Measurements from ENCODE around the gene B4GALT2. TPM values are rescaled to one million over a fixed set of nuclear protein-coding genes. Genes with fewer than 3 reads are reported as not detected.

Gene B4GALT2
- total and polyA plus RNA-seq, 9 of the 15 experiments (the other 6 are each of a cell fraction or from before 2014, with no cell fraction given) = 1.3 to 86.8 (median 43.8) TPM

DNA sequence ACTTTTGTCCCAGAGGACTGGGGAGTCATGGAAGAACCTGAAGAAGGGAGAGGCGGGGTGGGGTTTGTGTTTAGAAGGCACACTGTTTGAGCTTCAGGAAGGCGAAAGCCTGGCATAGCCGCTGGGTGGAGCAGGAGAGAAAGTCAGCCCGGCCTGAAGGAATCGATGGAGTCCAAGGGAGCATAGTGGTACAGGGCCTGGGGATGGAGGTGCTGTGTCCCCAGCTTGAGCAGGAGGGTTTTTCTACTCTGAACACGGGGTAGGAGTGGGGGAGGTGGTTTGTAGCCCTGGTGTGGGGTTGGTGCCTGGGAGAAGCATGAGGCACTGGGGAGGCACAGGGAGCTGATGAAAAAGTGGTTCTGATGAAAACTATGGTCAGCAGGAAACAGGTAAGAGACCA, 7.7 kb downstream of the B4GALT2 start:
- CTCF ChIA-PET (ENCODE audit: low intra/inter-chr PET ratio) = no interaction called here
- no peak for FAIRE-seq
- no peak overlapping the region for H3K27ac ChIP-seq (ENCODE audit: extremely low read depth, low read depth, low read length)

DNA sequence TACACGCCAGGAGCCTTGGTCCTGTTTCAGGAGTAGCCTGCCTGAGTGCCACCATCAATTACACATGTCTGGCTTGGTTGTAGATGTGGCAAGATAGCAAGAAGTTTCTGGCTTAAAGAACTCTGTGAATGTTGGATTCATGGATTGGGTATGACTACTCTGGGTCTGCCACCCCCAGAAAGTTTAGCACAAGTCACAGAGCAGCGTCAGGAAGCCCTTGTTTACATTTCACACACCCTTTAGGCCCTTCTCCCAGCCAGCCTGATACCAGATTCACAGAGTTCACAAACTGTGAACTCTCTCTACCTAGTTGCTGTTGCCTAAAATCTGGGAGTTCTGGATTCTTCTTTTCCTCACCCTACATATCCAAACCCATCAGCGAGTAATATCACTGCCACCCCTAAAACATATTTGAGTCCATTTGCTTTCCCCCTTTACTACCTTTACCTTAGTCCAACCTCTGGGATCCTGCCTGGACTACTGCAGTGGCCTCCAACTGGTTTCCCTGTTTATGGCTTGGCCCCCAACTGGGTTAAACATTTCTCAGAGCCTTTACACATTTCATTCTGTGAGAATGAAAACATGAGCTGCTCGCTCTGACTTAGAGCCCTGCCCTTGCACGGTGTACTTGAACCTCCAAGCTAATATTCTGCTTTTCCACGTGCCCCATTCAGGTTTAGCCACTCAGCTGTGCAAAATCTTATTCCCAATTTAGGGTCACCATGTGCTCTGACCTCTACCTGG, 8.3 kb downstream of the B4GALT2 start:
- H3K4me1 ChIP-seq (replicated peaks in 1 of 2; ENCODE audit: control insufficient read depth in 2 of 2, insufficient read depth in 2 of 2, low read length in 2 of 2) = peaks cover 16 to 42% of the 10 kb centered on the region in 2 experiments; a peak in 4 of 5 replicates

More for the DNA sequence above, 7.7 kb downstream of the B4GALT2 start:
- intact Hi-C loops (cut with micrococcal nuclease) (no loop called here), in situ Hi-C loops (cut with MboI) (no loop called here)
- Histone ChIP-seq H3K79me2 (ENCODE audit: control insufficient read depth, insufficient read depth, low read length) (peaks cover 15% of the 10 kb centered on the region), H3K36me3 (ENCODE audit: control insufficient read depth, insufficient read depth, low read length) (peaks cover 57% of the 10 kb centered on the region; the same call in 2 of the 3 replicates), H2AFZ (ENCODE audit: low read depth, low read length) (no peak overlapping the region), H3K27me3 (ENCODE audit: control insufficient read depth in 2 of 2, insufficient read depth in 2 of 2, low read length in 2 of 2) (no peaks in the 10 kb centered on the region), H3K9me3 (replicated peaks; ENCODE audit: control insufficient read depth, insufficient read depth, low read depth, low read length) (no peaks in the 10 kb centered on the region), H3K4me3 (no peak overlapping the region), H3K9me1 (ENCODE audit: control insufficient read depth, insufficient read depth, low read length) (peaks cover 6% of the 10 kb centered on the region), H3K4me2 (ENCODE audit: insufficient read depth, low read length) (no peak overlapping the region), H3K9ac (ENCODE audit: insufficient read depth in 1 of 2, low read depth in 2 of 2, low read length in 2 of 2) (no peak overlapping the region), H4K20me1 (replicated peaks; ENCODE audit: control insufficient read depth, insufficient read depth, low read length) (0 out of 2 replicates have a peak, but pooled peaks cover 9% of the 10 kb centered on the region), H3K4me1 (replicated peaks in 1 of 2; ENCODE audit: control insufficient read depth in 2 of 2, insufficient read depth in 2 of 2, low read length in 2 of 2) (peaks cover 12 to 42% of the 10 kb centered on the region in 2 experiments; a peak in 4 of 5 replicates)
- no TSS peak for BruUV-seq (replicated peaks)
- 65% methylated on average over 3 of the region's 6 CpGs for WGBS (ENCODE audit: insufficient coverage, low coverage, missing lambda C conversion rate)
- TF ChIP-seq DIDO1 (tag; IDR thresholded peaks at IDR 0.05; ENCODE audit: low read depth) = no peak
- no peak for TF ChIP-seq SAP30 (IDR thresholded peaks at IDR 0.05; ENCODE audit: borderline replicate concordance, insufficient read depth, low read depth, low read length, poor library complexity, severe bottlenecking)
- 0 out of 2 replicates have a peak, but pooled peaks have one; percentile 55 for TF ChIP-seq ZC3H4 (CRISPR knock-in tag; IDR thresholded peaks at IDR 0.05; ENCODE audit: borderline replicate concordance)
- TF ChIP-seq ZNF175 (CRISPR knock-in tag; IDR thresholded peaks at IDR 0.05; ENCODE audit: low read depth) = no peak
- DNase-seq (ENCODE audit: extremely low read depth in 1 of 4, low spot score in 3 of 4) (no peak), ATAC-seq (no peak)
- POLR2A ChIA-PET = interaction anchor here (0.7 to 3.8 kb wide), 3 partner anchors 12 to 62 kb away, joined by 3 to 16 read pairs (median 3); partner anchors contain the start of gene ATP6V0B

More for the DNA sequence above, 8.3 kb downstream of the B4GALT2 start:
- in situ Hi-C loops (cut with MboI) (no loop called here), intact Hi-C loops (cut with micrococcal nuclease) (no loop called here)
- Histone ChIP-seq H3K9ac (ENCODE audit: insufficient read depth in 1 of 2, low read depth in 2 of 2, low read length in 2 of 2) (no peak overlapping the region), H3K79me2 (ENCODE audit: control insufficient read depth, insufficient read depth, low read length) (peaks cover 9% of the 10 kb centered on the region; the same call in 2 of the 3 replicates), H3K27me3 (ENCODE audit: control insufficient read depth in 2 of 2, insufficient read depth in 2 of 2, low read length in 2 of 2) (no peaks in the 10 kb centered on the region), H3K4me2 (ENCODE audit: insufficient read depth, low read length) (no peak overlapping the region), H4K20me1 (replicated peaks; ENCODE audit: control insufficient read depth, insufficient read depth, low read length) (0 out of 2 replicates have a peak, but pooled peaks cover 8% of the 10 kb centered on the region), H3K4me3 (no peak overlapping the region), H3K9me1 (ENCODE audit: control insufficient read depth, insufficient read depth, low read length) (peaks cover 6% of the 10 kb centered on the region), H3K27ac (ENCODE audit: extremely low read depth, low read depth, low read length) (peak overlapping the region; percentile 2; the same call in 1 of the 3 replicates), H3K9me3 (replicated peaks; ENCODE audit: control insufficient read depth, insufficient read depth, low read depth, low read length) (no peaks in the 10 kb centered on the region), H2AFZ (ENCODE audit: low read depth, low read length) (no peak overlapping the region), H3K36me3 (ENCODE audit: control insufficient read depth, insufficient read depth, low read length) (peaks cover 51% of the 10 kb centered on the region; the same call in 2 of the 3 replicates)
- FAIRE-seq (no peak), ATAC-seq (no peak), DNase-seq (ENCODE audit: extremely low read depth in 1 of 4, low spot score in 3 of 4) (no peak)
- BruUV-seq (replicated peaks) = no TSS peak
- WGBS (ENCODE audit: insufficient coverage, low coverage, missing lambda C conversion rate) = 80% methylated on average over 6 of the region's 6 CpGs
- TF ChIP-seq TRIM24 (IDR thresholded peaks at IDR 0.05) (no peak), FUS (optimal IDR thresholded peaks at IDR 0.05; ENCODE audit: low read depth, low read length) (no peak), RBFOX2 (IDR thresholded peaks at IDR 0.05; ENCODE audit: low read depth, low read length) (no peak), SAFB (IDR thresholded peaks at IDR 0.05; ENCODE audit: borderline replicate concordance, low read depth, low read length) (no peak), SMARCA5 (IDR thresholded peaks at IDR 0.05) (no peak)
- CTCF ChIA-PET (ENCODE audit: low intra/inter-chr PET ratio) = no interaction called here
- POLR2A ChIA-PET = interaction anchor here (1.2 to 3.8 kb wide), 4 partner anchors 11 to 61 kb away, joined by 3 to 16 read pairs (median 6); partner anchors contain the start of genes ATP6V0B and SLC6A9

All from K562 (cell line).